Neutrophil (primary cell): ENCODE data around the gene ARIH2.

Source experiments
- H3K27ac ChIP-seq: fragments of 200-600 bp; sonication (generic); 2 replicates; pipeline ENCODE4 v1.5.1; 2016; ENCODE audit warnings: mild to moderate bottlenecking, moderate library complexity
- H3K27me3 ChIP-seq: fragments of 200-600 bp; sonication (generic); 2 replicates; pipeline ENCODE4 v1.6.0; 2016; ENCODE audit warnings: mild to moderate bottlenecking
- H3K36me3 ChIP-seq: fragments of 200-600 bp; sonication (generic); 2 replicates; pipeline ENCODE4 v1.5.1; 2017
- H3K4me1 ChIP-seq, 2 experiments: fragments of 200-600 bp in 1 of 2; sonication (generic) in 1 of 2; 1 replicate in 1 of 2; 2 replicates in 1 of 2; pipeline versions ENCODE4 v1.5.1 to v1.6.1; 2013 to 2016; ENCODE audit warnings: low read depth in 1 of 2, low read length in 1 of 2, mild to moderate bottlenecking in 1 of 2, moderate library complexity in 1 of 2; ENCODE audit not compliant: control insufficient read depth in 1 of 2, insufficient read depth in 1 of 2
- H3K4me3 ChIP-seq, 2 experiments: fragments of 200-600 bp in 1 of 2; sonication (generic) in 1 of 2; 1 replicate in 1 of 2; 2 replicates in 1 of 2; pipeline ENCODE4 v1.5.1; 2013 to 2016; ENCODE audit warnings: low read depth in 1 of 2, low read length in 1 of 2, mild to moderate bottlenecking in 1 of 2, moderate library complexity in 1 of 2
- H3K9me3 ChIP-seq: fragments of 200-600 bp; sonication (generic); 2 replicates; pipeline ENCODE4 v1.5.1; 2016
- CTCF ChIP-seq: fragments of 200-600 bp; sonication (generic); IDR thresholded peaks from 2 replicates; pipeline ENCODE4 v1.5.1; 2016; ENCODE audit warnings: antibody characterized with exemption

The ARIH2 gene

GRCh38 chr3:48962939-48963338 lies 44.3 kb downstream of the ARIH2 start:
- Histone ChIP-seq H3K27ac (no peak overlapping the region), H3K4me1 (no peaks in the 10 kb centered on the region), H3K4me3 (no peak overlapping the region), H3K27me3 (no peaks in the 10 kb centered on the region), H3K36me3 (peaks cover 57% of the 10 kb centered on the region), H3K9me3 (no peaks in the 10 kb centered on the region)
- TF ChIP-seq CTCF, result no peak

GRCh38 chr3:48963591-48963990 lies 44.9 kb downstream of the ARIH2 start:
- H3K4me1 ChIP-seq, result no peaks in the 10 kb centered on the region
- no peak for TF ChIP-seq CTCF
- no peaks in the 10 kb centered on the region for H3K27me3 ChIP-seq
- no peak overlapping the region for H3K4me3 ChIP-seq
- H3K27ac ChIP-seq, result no peak overlapping the region
- H3K36me3 ChIP-seq, result peaks cover 56% of the 10 kb centered on the region
- no peaks in the 10 kb centered on the region for H3K9me3 ChIP-seq

- Histone ChIP-seq H3K9me3 (no peaks in the 10 kb centered on the region), H3K4me3 (no peak overlapping the region), H3K4me1 (no peaks in the 10 kb centered on the region), H3K27ac (no peak overlapping the region), H3K36me3 (peaks cover 82% of the 10 kb centered on the region), H3K27me3 (no peaks in the 10 kb centered on the region)
- no peak for TF ChIP-seq CTCF
Measured at GRCh38 chr3:48966367-48966766, 47.7 kb downstream of the ARIH2 start.

GRCh38 chr3:48966876-48967361 lies 48.3 kb downstream of the ARIH2 start:
- no peak overlapping the region for H3K4me3 ChIP-seq
- TF ChIP-seq CTCF, result no peak
- no peaks in the 10 kb centered on the region for H3K9me3 ChIP-seq
- H3K36me3 ChIP-seq, result peaks cover 83% of the 10 kb centered on the region
- no peak overlapping the region for H3K27ac ChIP-seq
- H3K4me1 ChIP-seq, result no peaks in the 10 kb centered on the region
- no peaks in the 10 kb centered on the region for H3K27me3 ChIP-seq

- H3K36me3 ChIP-seq, result peaks cover 95% of the 10 kb centered on the region
- H3K9me3 ChIP-seq, result no peaks in the 10 kb centered on the region
- H3K27ac ChIP-seq, result no peak overlapping the region
- H3K27me3 ChIP-seq, result no peaks in the 10 kb centered on the region
- TF ChIP-seq CTCF, result no peak
- H3K4me1 ChIP-seq, result no peaks in the 10 kb centered on the region
- no peak overlapping the region for H3K4me3 ChIP-seq
Measured at GRCh38 chr3:48970586-48970985, 51.9 kb downstream of the ARIH2 start.
